Tibial nerve (tissue), 3 donors: ENCODE data around the gene FBLN1.

ENCODE experiments used
- POLR2A ChIP-seq, 2 donors: fragments of 450-650 bp; IDR thresholded peaks; one replicate each; pipeline ENCODE4 v1.6.1; 2017; ENCODE audit warnings: antibody characterized with exemption in 2 of 2, mild to moderate bottlenecking in 2 of 2, moderate library complexity in 2 of 2
- TF ChIP-seq, protein P1 (sequence below), 5 experiments: fragments of 200-600 bp in 3 of 5; fragments of 450-650 bp in 2 of 5; sonication (generic) in 3 of 5; IDR thresholded peaks; one replicate each; pipeline ENCODE4 v1.5.1; 2016 to 2019; ENCODE audit warnings: antibody characterized with exemption in 5 of 5, mild to moderate bottlenecking in 3 of 5, moderate library complexity in 2 of 5

GRCh38 chr22:45475063-45475747 is 27.5 kb upstream of the FBLN1 start:
- TF ChIP-seq, protein P1, sequence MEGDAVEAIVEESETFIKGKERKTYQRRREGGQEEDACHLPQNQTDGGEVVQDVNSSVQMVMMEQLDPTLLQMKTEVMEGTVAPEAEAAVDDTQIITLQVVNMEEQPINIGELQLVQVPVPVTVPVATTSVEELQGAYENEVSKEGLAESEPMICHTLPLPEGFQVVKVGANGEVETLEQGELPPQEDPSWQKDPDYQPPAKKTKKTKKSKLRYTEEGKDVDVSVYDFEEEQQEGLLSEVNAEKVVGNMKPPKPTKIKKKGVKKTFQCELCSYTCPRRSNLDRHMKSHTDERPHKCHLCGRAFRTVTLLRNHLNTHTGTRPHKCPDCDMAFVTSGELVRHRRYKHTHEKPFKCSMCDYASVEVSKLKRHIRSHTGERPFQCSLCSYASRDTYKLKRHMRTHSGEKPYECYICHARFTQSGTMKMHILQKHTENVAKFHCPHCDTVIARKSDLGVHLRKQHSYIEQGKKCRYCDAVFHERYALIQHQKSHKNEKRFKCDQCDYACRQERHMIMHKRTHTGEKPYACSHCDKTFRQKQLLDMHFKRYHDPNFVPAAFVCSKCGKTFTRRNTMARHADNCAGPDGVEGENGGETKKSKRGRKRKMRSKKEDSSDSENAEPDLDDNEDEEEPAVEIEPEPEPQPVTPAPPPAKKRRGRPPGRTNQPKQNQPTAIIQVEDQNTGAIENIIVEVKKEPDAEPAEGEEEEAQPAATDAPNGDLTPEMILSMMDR (IDR thresholded peaks at IDR 0.05): no peak
- no peak for TF ChIP-seq POLR2A (IDR thresholded peaks at IDR 0.05)
